GM06990 (cell line): ENCODE measurements around the gene OR8G1.

Experiments used
- DNase-seq: peaks from one replicate; pipeline ENCODE4 v3.0.0-alpha.2; 2011; ENCODE audit not compliant: insufficient read length; ENCODE audit errors: extremely low read depth
- H3K27me3 ChIP-seq: replicated peaks from 2 replicates; pipeline ENCODE4 v1.6.0; 2011; ENCODE audit warnings: low read length; ENCODE audit not compliant: control insufficient read depth, insufficient read depth
- H3K36me3 ChIP-seq: 2 replicates; pipeline ENCODE4 v1.5.1; 2011; ENCODE audit warnings: low read length; ENCODE audit not compliant: control insufficient read depth, insufficient read depth
- H3K4me3 ChIP-seq: replicated peaks from 2 replicates; pipeline ENCODE4 v1.5.1; 2011; ENCODE audit warnings: low read depth, mild to moderate bottlenecking, control low read depth, low read length
- CTCF ChIP-seq: IDR thresholded peaks from 2 replicates; pipeline ENCODE4 v1.5.1; 2011; ENCODE audit warnings: low read length, control low read depth, mild to moderate bottlenecking, inconsistent platforms; ENCODE audit not compliant: insufficient read depth, poor library complexity, severe bottlenecking

Gene OR8G1

GRCh38 chr11:124207102-124207792 lies 33.6 kb upstream of the OR8G1 start:
- DNase-seq: no peak

DNA sequence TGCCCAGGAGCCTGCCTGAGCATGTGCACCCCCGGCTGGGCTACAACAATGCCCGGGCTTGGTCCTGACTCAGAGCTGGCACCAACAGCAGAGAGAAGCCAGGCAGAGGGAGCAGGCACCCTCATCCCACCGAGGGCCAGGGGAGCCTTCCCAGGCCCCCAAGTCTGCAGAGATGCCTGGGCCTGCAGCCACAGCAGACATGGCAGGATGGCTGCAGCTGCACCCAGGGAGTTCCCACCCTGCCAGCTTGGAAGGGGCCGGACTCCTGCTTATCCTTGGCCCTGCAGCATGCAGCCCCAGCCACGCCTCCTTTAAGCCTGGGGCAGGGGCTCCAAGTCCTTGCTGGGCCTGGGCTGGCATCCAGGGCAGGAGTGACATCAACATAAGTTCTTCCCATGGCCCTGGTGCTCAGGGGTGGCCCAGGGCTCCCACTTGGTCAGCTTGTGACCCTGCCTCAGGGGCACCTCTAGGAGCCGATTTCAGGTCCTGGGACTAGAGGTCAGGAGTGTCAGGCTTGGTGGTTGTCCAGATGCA lies 31.0 kb upstream of the OR8G1 start:
- no peak for TF ChIP-seq CTCF
- no peak for DNase-seq
- no peak overlapping the region for H3K4me3 ChIP-seq
- H3K27me3 ChIP-seq: no peaks in the 10 kb centered on the region
- H3K36me3 ChIP-seq: no peaks in the 10 kb centered on the region

More at GRCh38 chr11:124207102-124207792, 33.6 kb upstream of the OR8G1 start:
- Histone ChIP-seq H3K4me3 (no peak overlapping the region), H3K36me3 (no peaks in the 10 kb centered on the region), H3K27me3 (no peaks in the 10 kb centered on the region)
- no peak for TF ChIP-seq CTCF

- Histone ChIP-seq H3K36me3 (no peaks in the 10 kb centered on the region), H3K4me3 (no peak overlapping the region), H3K27me3 (no peaks in the 10 kb centered on the region)
- no peak for DNase-seq
- TF ChIP-seq CTCF: no peak
These were observed 30.5 kb upstream of the OR8G1 start for GRCh38 chr11:124210421-124210820.

DNA sequence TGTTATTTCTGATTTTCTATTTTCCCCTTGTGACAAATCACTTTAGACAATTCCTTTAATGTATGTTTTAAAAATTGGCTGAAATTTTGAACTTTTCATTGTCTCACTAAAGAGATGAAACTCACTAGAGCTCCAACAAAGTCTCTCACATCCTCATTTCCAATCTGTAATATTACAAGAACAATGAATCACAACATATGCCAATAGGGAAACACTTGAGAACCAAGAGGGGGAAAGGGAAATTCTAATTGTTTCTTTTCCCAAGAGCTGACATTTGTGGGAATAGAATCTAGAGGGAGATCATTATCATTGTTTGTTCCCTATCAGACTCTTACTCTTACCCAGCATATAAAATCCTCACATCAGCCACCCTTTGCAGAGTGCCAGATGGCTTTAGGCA lies 29.6 kb upstream of the OR8G1 start:
- H3K36me3 ChIP-seq: no peaks in the 10 kb centered on the region
- TF ChIP-seq CTCF: no peak
- DNase-seq: no peak
- H3K27me3 ChIP-seq: no peaks in the 10 kb centered on the region
- H3K4me3 ChIP-seq: no peak overlapping the region

DNA sequence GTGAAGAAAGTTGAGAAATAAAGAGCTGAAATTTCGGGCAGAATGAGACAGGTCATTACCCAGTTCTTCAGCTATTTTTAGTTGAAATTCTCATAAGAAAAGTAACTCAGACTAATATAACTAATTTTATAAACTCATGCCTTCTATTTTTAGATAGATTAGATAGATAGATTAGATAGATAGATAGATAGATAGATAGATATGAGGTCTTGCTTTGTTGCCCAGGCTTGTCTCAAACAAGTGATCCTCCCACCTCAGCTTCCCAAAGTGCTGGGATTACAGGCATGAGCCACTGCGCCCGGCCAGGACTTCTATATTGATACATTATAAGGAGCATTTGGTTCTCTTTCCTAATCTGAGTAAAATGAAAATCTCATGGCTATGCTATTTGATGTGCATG lies 26.9 kb upstream of the OR8G1 start:
- H3K27me3 ChIP-seq: no peaks in the 10 kb centered on the region
- DNase-seq: no peak
- H3K36me3 ChIP-seq: no peaks in the 10 kb centered on the region
- no peak overlapping the region for H3K4me3 ChIP-seq
- no peak for TF ChIP-seq CTCF
